ENCODE results near the gene CTXN1. TPM values are rescaled to one million over a fixed set of nuclear protein-coding genes. Genes with fewer than 3 reads are reported as not detected.

CTXN1 gene
- total and polyA plus RNA-seq, 7 donors = 0.04 to 0.30 (median 0.25) TPM; not detected in 4

DNA sequence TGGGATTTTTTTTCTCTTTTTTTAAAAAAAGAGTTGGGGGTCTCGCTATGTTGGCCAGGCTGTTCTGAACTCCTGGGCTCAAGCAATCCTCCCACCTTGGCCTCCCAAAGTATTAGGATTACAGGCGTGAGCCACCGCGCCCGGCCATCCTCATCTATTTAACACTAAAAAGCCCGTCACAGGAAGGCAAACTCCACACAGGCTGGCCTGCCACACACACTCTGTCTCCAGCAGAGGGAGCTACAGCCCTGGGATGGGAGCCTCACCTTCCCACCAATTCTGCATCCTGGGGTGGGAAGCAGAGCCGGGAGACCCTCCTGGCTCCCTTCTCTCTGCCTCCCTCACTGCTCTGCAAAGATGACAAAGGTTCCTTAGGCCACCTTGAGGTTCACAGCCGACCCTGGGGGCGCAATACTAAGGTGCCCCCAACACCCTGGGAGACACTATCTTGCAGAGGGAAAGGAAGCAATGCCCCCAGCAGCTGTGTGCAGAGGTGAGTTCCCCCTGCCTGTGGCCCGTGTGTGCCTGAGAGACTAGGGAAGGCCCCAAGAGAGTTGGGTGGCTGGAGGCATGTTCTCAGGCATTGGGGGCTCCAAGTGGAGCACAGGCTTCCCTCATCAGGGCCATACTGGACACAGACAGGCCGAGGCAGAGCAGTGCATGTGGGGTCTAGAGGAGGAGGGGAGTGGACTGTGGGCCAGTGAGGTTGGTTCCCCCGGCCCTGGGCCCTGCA, 44.9 kb upstream of the CTXN1 start:
- H3K4me3 ChIP-seq = no peak overlapping the region
- no peak overlapping the region for H3K27ac ChIP-seq
- peaks cover 16% of the 10 kb centered on the region for H3K4me1 ChIP-seq
- no peaks in the 10 kb centered on the region for H3K9me3 ChIP-seq
- no peaks in the 10 kb centered on the region for H3K27me3 ChIP-seq (ENCODE audit: insufficient read depth in 3 of 3, low read length in 2 of 3)
- H3K36me3 ChIP-seq (ENCODE audit: insufficient read depth in 1 of 2, low read depth in 1 of 2) = peaks cover 9 to 69% of the 10 kb centered on the region in 2 donors
- intact Hi-C loops (cut with DNase I) = loop anchor here in 1 of 2 donors (2.0 kb wide), 1 partner anchor 32 kb away; no protein-coding TSS in a partner anchor
- TF ChIP-seq, protein P1, sequence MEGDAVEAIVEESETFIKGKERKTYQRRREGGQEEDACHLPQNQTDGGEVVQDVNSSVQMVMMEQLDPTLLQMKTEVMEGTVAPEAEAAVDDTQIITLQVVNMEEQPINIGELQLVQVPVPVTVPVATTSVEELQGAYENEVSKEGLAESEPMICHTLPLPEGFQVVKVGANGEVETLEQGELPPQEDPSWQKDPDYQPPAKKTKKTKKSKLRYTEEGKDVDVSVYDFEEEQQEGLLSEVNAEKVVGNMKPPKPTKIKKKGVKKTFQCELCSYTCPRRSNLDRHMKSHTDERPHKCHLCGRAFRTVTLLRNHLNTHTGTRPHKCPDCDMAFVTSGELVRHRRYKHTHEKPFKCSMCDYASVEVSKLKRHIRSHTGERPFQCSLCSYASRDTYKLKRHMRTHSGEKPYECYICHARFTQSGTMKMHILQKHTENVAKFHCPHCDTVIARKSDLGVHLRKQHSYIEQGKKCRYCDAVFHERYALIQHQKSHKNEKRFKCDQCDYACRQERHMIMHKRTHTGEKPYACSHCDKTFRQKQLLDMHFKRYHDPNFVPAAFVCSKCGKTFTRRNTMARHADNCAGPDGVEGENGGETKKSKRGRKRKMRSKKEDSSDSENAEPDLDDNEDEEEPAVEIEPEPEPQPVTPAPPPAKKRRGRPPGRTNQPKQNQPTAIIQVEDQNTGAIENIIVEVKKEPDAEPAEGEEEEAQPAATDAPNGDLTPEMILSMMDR (IDR thresholded peaks at IDR 0.05) = peak; percentile 60
- ATAC-seq (peak in 2 of 4 donors; percentile 39 to 40), DNase-seq (peak in 1 of 2 donors; percentile 65)
- WGBS, 3 donors = 72 to 76% (median 75%) methylated on average over 12 of the region's 12 CpGs

DNA sequence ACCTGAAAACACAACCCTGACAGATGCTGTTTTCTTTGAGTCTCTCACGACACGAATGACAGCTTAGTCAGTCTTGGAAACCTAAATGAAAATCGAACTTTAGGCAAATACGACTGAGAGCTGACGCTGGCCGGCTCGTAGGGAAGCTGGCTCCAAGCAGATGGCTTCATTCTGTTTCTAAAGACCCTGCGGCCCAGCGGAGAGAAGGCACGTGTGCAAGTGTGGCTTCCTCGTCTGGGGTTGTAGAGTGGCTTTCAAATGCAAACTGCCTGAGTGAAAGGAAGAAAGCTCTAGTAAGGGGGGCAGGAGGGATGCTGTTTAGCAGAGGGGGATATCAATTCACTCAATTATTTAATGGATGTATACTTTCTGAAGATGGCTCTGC, 43.6 kb upstream of the CTXN1 start:
- peaks cover 9 to 83% of the 10 kb centered on the region in 2 donors for H3K36me3 ChIP-seq (ENCODE audit: insufficient read depth in 1 of 2, low read depth in 1 of 2)
- intact Hi-C loops (cut with DNase I) = no loop called here

DNA sequence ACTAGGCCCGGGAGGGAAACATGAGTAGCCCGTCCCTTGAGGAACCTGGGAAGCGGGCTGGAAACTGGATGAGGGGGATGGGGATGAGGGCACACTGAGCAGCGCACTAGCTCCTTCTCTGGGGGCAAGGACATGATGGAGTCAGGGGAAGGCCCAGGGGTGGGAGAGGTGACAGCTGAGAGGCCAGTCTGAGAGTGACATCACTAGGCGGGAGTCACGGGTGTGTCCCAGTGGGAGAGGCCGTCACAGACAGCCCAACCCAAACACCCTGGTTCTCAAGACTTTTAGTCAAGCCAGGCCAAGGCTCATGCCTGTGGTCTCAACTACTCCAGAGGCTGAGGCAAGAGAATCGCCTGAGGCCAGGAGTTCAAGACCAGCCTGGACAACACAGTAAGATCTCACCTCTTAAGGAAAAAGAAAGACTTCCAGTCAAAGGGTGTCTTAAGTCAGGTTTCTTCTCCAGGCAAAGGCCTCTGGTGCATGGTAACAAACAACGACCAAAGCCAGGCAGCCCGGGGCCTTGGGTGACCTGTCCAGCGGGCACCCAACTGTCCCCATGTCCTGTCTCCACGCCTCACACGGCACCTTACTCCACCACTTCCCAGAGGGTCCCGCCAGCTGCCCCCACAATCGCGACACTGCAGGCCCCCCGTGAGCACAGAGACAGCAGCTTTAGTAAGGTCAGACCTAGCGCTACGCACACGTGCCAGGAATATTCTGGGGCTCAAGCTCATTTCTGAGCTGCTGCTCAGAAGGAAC, 43.0 kb upstream of the CTXN1 start:
- no peak overlapping the region for H3K27ac ChIP-seq
- TF ChIP-seq, protein P1 (IDR thresholded peaks at IDR 0.05) = no peak
- intact Hi-C loops (cut with DNase I) = no loop called here
- no peak for ATAC-seq
- no peak overlapping the region for H3K4me3 ChIP-seq
- WGBS, 3 donors = 86 to 89% (median 89%) methylated on average over 20 of the region's 20 CpGs
- peak in 1 of 2 donors; percentile 39 for DNase-seq
- no peaks in the 10 kb centered on the region for H3K27me3 ChIP-seq (ENCODE audit: insufficient read depth in 3 of 3, low read length in 2 of 3)
- no peaks in the 10 kb centered on the region for H3K9me3 ChIP-seq
- peaks cover under 1% of the 10 kb centered on the region for H3K4me1 ChIP-seq
- peaks cover 9 to 88% of the 10 kb centered on the region in 2 donors for H3K36me3 ChIP-seq (ENCODE audit: insufficient read depth in 1 of 2, low read depth in 1 of 2)

More for the DNA sequence above, 43.6 kb upstream of the CTXN1 start:
- peaks cover 6% of the 10 kb centered on the region for H3K4me1 ChIP-seq
- TF ChIP-seq, protein P1 (IDR thresholded peaks at IDR 0.05) = no peak
- peak in 1 of 2 donors; percentile 14 for DNase-seq
- H3K27ac ChIP-seq = no peak overlapping the region
- no peak overlapping the region for H3K4me3 ChIP-seq
- ATAC-seq = no peak
- no peaks in the 10 kb centered on the region for H3K9me3 ChIP-seq
- 88 to 93% (median 91%) methylated on average over 11 of the region's 11 CpGs for WGBS, 3 donors
- no peaks in the 10 kb centered on the region for H3K27me3 ChIP-seq (ENCODE audit: insufficient read depth in 3 of 3, low read length in 2 of 3)

DNA sequence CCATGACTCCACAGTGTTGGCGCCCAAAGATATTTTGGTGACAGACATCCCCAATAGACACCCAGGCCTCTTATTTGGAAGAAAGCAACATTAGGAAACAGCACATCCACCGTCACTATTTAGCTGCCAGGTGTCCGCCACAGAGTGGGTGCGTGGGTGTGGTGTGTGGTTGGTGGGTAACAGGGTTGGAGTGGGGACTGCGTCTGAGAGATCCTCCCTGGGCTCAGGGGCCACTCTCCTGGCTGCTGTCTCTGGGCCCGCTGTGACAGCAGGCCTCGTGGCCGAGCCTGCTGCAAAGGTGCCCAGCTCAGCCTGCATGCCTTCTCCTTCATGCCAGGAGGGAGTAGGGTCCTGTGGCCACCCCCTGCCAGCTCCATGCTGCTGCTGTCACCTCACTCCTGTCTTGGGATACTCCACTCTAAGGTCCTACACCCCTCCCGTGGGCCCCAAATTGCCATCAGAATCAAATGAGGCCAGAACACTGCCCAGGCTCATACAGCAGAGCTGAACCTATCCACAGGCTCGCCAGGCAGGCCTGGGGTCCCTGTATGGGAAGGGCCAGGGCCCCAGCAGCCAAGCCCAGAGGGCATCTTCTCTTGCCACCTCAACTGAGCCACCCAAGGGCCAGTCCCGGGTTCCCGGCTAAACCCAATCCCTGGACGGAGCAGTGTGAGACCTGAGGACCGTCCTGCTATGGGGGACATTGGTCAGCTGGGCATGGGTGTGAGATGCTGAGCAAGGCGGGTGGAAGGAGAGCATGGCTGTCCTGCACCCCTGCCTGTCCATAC, 42.3 kb upstream of the CTXN1 start:
- H3K4me1 ChIP-seq = no peaks in the 10 kb centered on the region
- H3K36me3 ChIP-seq (ENCODE audit: insufficient read depth in 1 of 2, low read depth in 1 of 2) = peaks cover 9 to 93% of the 10 kb centered on the region in 2 donors
- H3K4me3 ChIP-seq = no peak overlapping the region
- intact Hi-C loops (cut with DNase I) = no loop called here
- DNase-seq (peak in 1 of 2 donors; percentile 41), ATAC-seq (no peak)
- H3K9me3 ChIP-seq = no peaks in the 10 kb centered on the region
- H3K27me3 ChIP-seq (ENCODE audit: insufficient read depth in 3 of 3, low read length in 2 of 3) = no peaks in the 10 kb centered on the region
- no peak overlapping the region for H3K27ac ChIP-seq
- TF ChIP-seq, protein P1 (IDR thresholded peaks at IDR 0.05) = no peak
- 86 to 92% (median 91%) methylated on average over 15 of the region's 15 CpGs for WGBS, 3 donors

Measured in psoas muscle (tissue), 8 donors.